GM18907 (cell line): ENCODE results near the gene KLHL12.
A peak's percentile ranks its signal among the peaks of the same experiment; 100 is the strongest.

Experiments
- ATAC-seq: cut with Tn5 transposase; IDR thresholded peaks from one replicate; pipeline ENCODE4 v1.9.1; 2021; ENCODE audit warnings: mild to moderate bottlenecking, moderate library complexity; ENCODE audit not compliant: unreplicated experiment

The KLHL12 gene

GRCh38 chr1:202888531-202889360, 38.3 kb downstream of the KLHL12 start, which contains the start of gene RABIF:
TSS of gene RABIF (minus strand) at chr1:202889149. CDS start at chr1:202889098, 51 bp downstream.
- ATAC-seq: peak; percentile 89

- ATAC-seq: no peak
These were observed 38.9 kb downstream of the KLHL12 start for GRCh38 chr1:202888221-202888530.

- no peak for ATAC-seq
These were observed 46.0 kb downstream of the KLHL12 start for GRCh38 chr1:202880961-202881460.

GRCh38 chr1:202880062-202880461, 47.0 kb downstream of the KLHL12 start:
- ATAC-seq: no peak

GRCh38 chr1:202879128-202879527, 47.9 kb downstream of the KLHL12 start:
- ATAC-seq: no peak

GRCh38 chr1:202873026-202873425, 54.0 kb downstream of the KLHL12 start:
- ATAC-seq: no peak

- no peak for ATAC-seq
These were observed 55.7 kb downstream of the KLHL12 start for GRCh38 chr1:202871367-202871766.

GRCh38 chr1:202862679-202863560, 64.1 kb downstream of the KLHL12 start:
- ATAC-seq: no peak

GRCh38 chr1:202861420-202862132, 65.5 kb downstream of the KLHL12 start:
- ATAC-seq: peak; percentile 73

GRCh38 chr1:202860744-202861419, 66.2 kb downstream of the KLHL12 start:
- peak; percentile 22 for ATAC-seq

- ATAC-seq: no peak
These were observed 68.1 kb downstream of the KLHL12 start for GRCh38 chr1:202858789-202859414.

- ATAC-seq: no peak
These were observed 68.7 kb downstream of the KLHL12 start for GRCh38 chr1:202858331-202858730.

- ATAC-seq: no peak
These were observed 69.9 kb downstream of the KLHL12 start for GRCh38 chr1:202857136-202857610.

GRCh38 chr1:202856014-202856413, 71.0 kb downstream of the KLHL12 start:
- no peak for ATAC-seq

- ATAC-seq: no peak
These were observed 72.2 kb downstream of the KLHL12 start for GRCh38 chr1:202854787-202855186.

- ATAC-seq: no peak
These were observed 74.7 kb downstream of the KLHL12 start for GRCh38 chr1:202852163-202852904.

GRCh38 chr1:202850593-202851362, 76.3 kb downstream of the KLHL12 start:
- ATAC-seq: no peak

- no peak for ATAC-seq
These were observed 78.9 kb downstream of the KLHL12 start for GRCh38 chr1:202848191-202848542.

- no peak for ATAC-seq
These were observed 82.1 kb downstream of the KLHL12 start for GRCh38 chr1:202844935-202845334.
